ENCODE measurements around the gene SGTB.

SGTB gene

DNA sequence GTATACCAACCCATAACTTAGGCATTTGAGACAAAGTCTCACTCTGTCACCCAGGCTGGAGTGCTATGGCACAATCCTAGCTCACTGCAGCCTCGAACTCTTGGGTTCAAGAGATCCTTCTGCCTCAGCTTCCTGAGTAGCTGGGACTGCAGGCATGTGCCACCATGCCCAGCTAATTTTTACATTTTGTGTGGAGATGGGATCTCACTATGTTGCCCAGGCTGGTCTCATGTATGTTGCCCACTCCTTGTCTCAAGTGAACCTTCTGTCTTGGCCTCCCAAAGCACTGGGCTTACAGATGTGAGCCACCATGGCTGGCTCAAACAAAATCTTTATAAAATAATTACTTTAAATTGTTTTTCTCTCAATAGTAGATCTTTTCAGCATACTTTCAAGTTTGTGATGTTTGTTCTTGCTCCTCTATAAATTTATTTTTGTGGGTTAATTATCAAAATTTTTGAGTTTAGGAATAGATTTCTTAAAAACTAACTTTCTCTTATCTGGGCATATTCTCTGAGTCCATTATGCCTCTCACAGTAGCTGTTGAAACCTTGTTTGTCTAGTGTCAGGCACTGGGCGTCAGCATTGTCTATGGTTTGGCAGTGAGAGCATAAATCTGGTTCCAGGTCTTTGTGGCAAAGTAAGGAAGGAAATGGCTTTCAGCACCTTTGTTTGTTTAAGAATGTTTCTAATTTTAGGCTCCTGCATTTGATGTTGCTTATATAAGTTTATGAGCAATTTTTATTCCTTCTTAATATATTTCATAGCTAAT lies 38.8 kb upstream of the SGTB start:
- H3K9me3 ChIP-seq (replicated peaks; ENCODE audit: insufficient read depth, low read length) = no peaks in the 10 kb centered on the region
- H4K20me1 ChIP-seq (ENCODE audit: insufficient read depth, low read length) = no peaks in the 10 kb centered on the region
- H3F3A ChIP-seq (ENCODE audit: insufficient read depth, low read length) = peaks cover 7% of the 10 kb centered on the region; the same call in 1 of the 2 replicates
- H3K27me3 ChIP-seq (replicated peaks; ENCODE audit: insufficient read depth, low read length) = no peaks in the 10 kb centered on the region
- H3K9me2 ChIP-seq (replicated peaks; ENCODE audit: insufficient read depth, low read length) = no peaks in the 10 kb centered on the region
- TF ChIP-seq EZH2phosphoT487 (IDR thresholded peaks at IDR 0.05; ENCODE audit: low read length) (no peak), EZH2 (optimal IDR thresholded peaks at IDR 0.05; ENCODE audit: low read depth, low read length) (no peak)
- TF ChIP-seq, protein P1, sequence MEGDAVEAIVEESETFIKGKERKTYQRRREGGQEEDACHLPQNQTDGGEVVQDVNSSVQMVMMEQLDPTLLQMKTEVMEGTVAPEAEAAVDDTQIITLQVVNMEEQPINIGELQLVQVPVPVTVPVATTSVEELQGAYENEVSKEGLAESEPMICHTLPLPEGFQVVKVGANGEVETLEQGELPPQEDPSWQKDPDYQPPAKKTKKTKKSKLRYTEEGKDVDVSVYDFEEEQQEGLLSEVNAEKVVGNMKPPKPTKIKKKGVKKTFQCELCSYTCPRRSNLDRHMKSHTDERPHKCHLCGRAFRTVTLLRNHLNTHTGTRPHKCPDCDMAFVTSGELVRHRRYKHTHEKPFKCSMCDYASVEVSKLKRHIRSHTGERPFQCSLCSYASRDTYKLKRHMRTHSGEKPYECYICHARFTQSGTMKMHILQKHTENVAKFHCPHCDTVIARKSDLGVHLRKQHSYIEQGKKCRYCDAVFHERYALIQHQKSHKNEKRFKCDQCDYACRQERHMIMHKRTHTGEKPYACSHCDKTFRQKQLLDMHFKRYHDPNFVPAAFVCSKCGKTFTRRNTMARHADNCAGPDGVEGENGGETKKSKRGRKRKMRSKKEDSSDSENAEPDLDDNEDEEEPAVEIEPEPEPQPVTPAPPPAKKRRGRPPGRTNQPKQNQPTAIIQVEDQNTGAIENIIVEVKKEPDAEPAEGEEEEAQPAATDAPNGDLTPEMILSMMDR (IDR thresholded peaks at IDR 0.05; ENCODE audit: low read length) = peak; percentile 64
- H3K9ac ChIP-seq (ENCODE audit: low read length) = no peak overlapping the region
- no peak overlapping the region for H3K4me3 ChIP-seq (ENCODE audit: low read length)
- no peaks in the 10 kb centered on the region for H3K36me3 ChIP-seq (replicated peaks; ENCODE audit: insufficient read depth, low read length)
- H3K4me2 ChIP-seq (ENCODE audit: low read depth, low read length) = peak overlapping the region; percentile 42
- H3K4me1 ChIP-seq (ENCODE audit: low read length) = peaks cover 17% of the 10 kb centered on the region
- DNase-seq = peak; percentile 87
- no peaks in the 10 kb centered on the region for H3K79me2 ChIP-seq (ENCODE audit: low read length)
- no peak overlapping the region for H2AFZ ChIP-seq (ENCODE audit: low read length)
- H3K27ac ChIP-seq (ENCODE audit: low read length) = no peak overlapping the region

GRCh38 chr5:65758546-65759144 lies 36.7 kb upstream of the SGTB start:
- H3F3A ChIP-seq (ENCODE audit: insufficient read depth, low read length) = peaks cover 7% of the 10 kb centered on the region; the same call in 1 of the 2 replicates

DNA sequence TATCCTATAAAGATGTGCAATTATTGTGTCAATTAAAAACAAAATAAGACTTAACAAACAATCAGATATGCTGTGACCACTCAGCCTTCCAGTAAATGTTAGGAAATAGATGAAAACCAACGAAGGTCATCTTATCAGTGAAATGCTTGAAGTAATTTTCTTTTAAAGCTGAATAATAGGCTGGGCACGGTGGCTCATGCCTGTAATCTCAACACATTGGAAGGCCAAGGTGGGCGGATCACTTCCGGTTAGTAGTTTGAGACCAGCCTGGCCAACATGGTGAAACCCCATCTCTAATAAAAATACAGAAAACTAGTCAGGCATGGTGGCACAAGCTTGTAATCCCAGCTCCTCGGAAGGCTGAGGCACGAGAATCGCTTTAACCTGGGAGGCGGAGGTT lies 31.3 kb upstream of the SGTB start:
- Histone ChIP-seq H2AFZ (ENCODE audit: low read length) (no peak overlapping the region), H3K4me3 (ENCODE audit: low read length) (no peak overlapping the region), H3K9me3 (replicated peaks; ENCODE audit: insufficient read depth, low read length) (no peaks in the 10 kb centered on the region), H3K4me1 (ENCODE audit: low read length) (no peaks in the 10 kb centered on the region), H3K4me2 (ENCODE audit: low read depth, low read length) (no peak overlapping the region), H3K27ac (ENCODE audit: low read length) (no peak overlapping the region), H3K36me3 (replicated peaks; ENCODE audit: insufficient read depth, low read length) (no peaks in the 10 kb centered on the region), H4K20me1 (ENCODE audit: insufficient read depth, low read length) (no peaks in the 10 kb centered on the region), H3K27me3 (replicated peaks; ENCODE audit: insufficient read depth, low read length) (no peaks in the 10 kb centered on the region), H3F3A (ENCODE audit: insufficient read depth, low read length) (no peaks in the 10 kb centered on the region), H3K79me2 (ENCODE audit: low read length) (no peaks in the 10 kb centered on the region), H3K9ac (ENCODE audit: low read length) (no peak overlapping the region), H3K9me2 (replicated peaks; ENCODE audit: insufficient read depth, low read length) (no peaks in the 10 kb centered on the region)
- TF ChIP-seq EZH2 (optimal IDR thresholded peaks at IDR 0.05; ENCODE audit: low read depth, low read length) (no peak), EZH2phosphoT487 (IDR thresholded peaks at IDR 0.05; ENCODE audit: low read length) (no peak)
- TF ChIP-seq, protein P1 (IDR thresholded peaks at IDR 0.05; ENCODE audit: low read length) = no peak
- no peak for DNase-seq

More at GRCh38 chr5:65758546-65759144, 36.7 kb upstream of the SGTB start:
- H3K27me3 ChIP-seq (replicated peaks; ENCODE audit: insufficient read depth, low read length) = no peaks in the 10 kb centered on the region
- no peak overlapping the region for H3K27ac ChIP-seq (ENCODE audit: low read length)
- no peak for DNase-seq
- H3K4me3 ChIP-seq (ENCODE audit: low read length) = no peak overlapping the region
- H3K79me2 ChIP-seq (ENCODE audit: low read length) = no peaks in the 10 kb centered on the region
- H3K36me3 ChIP-seq (replicated peaks; ENCODE audit: insufficient read depth, low read length) = no peaks in the 10 kb centered on the region
- no peaks in the 10 kb centered on the region for H4K20me1 ChIP-seq (ENCODE audit: insufficient read depth, low read length)
- H3K9me3 ChIP-seq (replicated peaks; ENCODE audit: insufficient read depth, low read length) = no peaks in the 10 kb centered on the region
- peaks cover 17% of the 10 kb centered on the region for H3K4me1 ChIP-seq (ENCODE audit: low read length)
- TF ChIP-seq EZH2 (optimal IDR thresholded peaks at IDR 0.05; ENCODE audit: low read depth, low read length) (no peak), EZH2phosphoT487 (IDR thresholded peaks at IDR 0.05; ENCODE audit: low read length) (no peak)
- TF ChIP-seq, protein P1 (IDR thresholded peaks at IDR 0.05; ENCODE audit: low read length) = no peak
- H3K9ac ChIP-seq (ENCODE audit: low read length) = no peak overlapping the region
- H3K9me2 ChIP-seq (replicated peaks; ENCODE audit: insufficient read depth, low read length) = no peaks in the 10 kb centered on the region
- no peak overlapping the region for H3K4me2 ChIP-seq (ENCODE audit: low read depth, low read length)
- H2AFZ ChIP-seq (ENCODE audit: low read length) = no peak overlapping the region
